ENCODE results near the gene CARMIL1.

The CARMIL1 gene

DNA sequence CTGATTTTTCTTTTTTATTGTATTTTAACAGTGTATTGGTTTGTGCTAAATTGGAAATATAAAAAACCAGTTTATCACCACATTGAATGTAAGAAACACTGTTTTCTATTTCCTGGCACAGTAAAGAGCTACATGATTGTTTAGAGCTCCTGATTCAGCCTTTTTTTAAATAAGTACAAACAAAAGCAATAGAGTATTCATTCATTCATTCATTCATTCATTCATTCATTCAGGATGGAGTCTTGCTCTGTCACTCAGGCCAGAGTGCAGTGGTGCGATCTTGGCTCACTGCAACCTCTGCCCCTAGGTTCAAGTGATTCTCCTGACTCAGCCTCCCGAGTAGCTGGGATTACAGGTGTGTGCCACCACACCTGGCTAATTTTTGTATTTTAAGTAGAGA lies 276.0 kb downstream of the CARMIL1 start:
- TF ChIP-seq GATA2 (IDR thresholded peaks at IDR 0.05; ENCODE audit: low read depth, low read length) (no peak), GATA3 (IDR thresholded peaks at IDR 0.05; ENCODE audit: low read depth, low read length) (no peak)

GRCh38 chr6:25556516-25556915 lies 277.3 kb downstream of the CARMIL1 start:
- TF ChIP-seq GATA3 (IDR thresholded peaks at IDR 0.05; ENCODE audit: low read depth, low read length): no peak
- no peak for TF ChIP-seq GATA2 (IDR thresholded peaks at IDR 0.05; ENCODE audit: low read depth, low read length)

- TF ChIP-seq GATA2 (IDR thresholded peaks at IDR 0.05; ENCODE audit: low read depth, low read length) (no peak), GATA3 (IDR thresholded peaks at IDR 0.05; ENCODE audit: low read depth, low read length) (no peak)
Measured at GRCh38 chr6:25558155-25558817, 279.1 kb downstream of the CARMIL1 start.

DNA sequence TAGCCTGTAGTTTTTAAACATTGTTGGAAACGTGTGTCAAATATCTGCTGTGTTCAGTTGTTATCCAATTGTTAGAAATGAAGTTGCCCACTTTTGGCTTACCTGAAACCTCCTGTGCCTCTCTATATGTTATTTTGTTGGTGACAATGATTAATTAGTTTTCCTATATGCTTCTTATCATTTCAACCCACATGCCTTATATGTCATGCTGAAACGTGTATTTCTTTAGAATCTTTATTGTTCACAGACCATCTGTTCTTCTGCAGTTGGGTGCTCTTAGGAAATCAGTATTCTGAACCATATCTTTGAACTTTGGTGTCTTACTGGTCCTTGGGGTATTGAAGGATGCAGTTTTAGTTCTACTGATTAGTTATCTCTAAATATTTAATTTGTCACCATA lies 281.7 kb downstream of the CARMIL1 start:
- no peak for TF ChIP-seq GATA3 (IDR thresholded peaks at IDR 0.05; ENCODE audit: low read depth, low read length)
- no peak for TF ChIP-seq GATA2 (IDR thresholded peaks at IDR 0.05; ENCODE audit: low read depth, low read length)

DNA sequence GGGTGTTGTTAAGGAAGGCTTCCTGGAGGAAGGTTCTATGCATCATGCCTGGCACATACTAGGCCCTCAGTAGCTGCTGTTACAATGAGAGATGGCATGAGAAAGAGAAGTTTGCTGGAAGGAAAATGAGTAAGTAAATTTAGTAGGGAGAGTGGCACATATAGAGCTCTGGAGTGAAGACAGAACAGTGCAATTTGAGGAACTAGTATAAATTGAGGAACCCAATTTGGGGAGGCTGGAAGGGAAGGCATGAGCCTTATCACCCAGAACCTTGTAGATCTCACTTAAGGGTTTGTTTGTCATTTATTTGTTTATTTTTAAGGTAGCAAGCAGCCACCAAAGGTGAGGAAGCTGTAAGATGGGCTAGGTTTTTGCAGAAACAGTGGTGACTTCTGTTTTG lies 285.8 kb downstream of the CARMIL1 start:
- TF ChIP-seq GATA3 (IDR thresholded peaks at IDR 0.05; ENCODE audit: low read depth, low read length) (no peak), GATA2 (IDR thresholded peaks at IDR 0.05; ENCODE audit: low read depth, low read length) (no peak)

- TF ChIP-seq GATA3 (IDR thresholded peaks at IDR 0.05; ENCODE audit: low read depth, low read length) (no peak), GATA2 (IDR thresholded peaks at IDR 0.05; ENCODE audit: low read depth, low read length) (no peak)
Measured at GRCh38 chr6:25570578-25570977, 291.4 kb downstream of the CARMIL1 start.

GRCh38 chr6:25576919-25577318 lies 297.7 kb downstream of the CARMIL1 start:
- TF ChIP-seq GATA3 (IDR thresholded peaks at IDR 0.05; ENCODE audit: low read depth, low read length): no peak
- TF ChIP-seq GATA2 (IDR thresholded peaks at IDR 0.05; ENCODE audit: low read depth, low read length): no peak

- TF ChIP-seq GATA3 (IDR thresholded peaks at IDR 0.05; ENCODE audit: low read depth, low read length) (no peak), GATA2 (IDR thresholded peaks at IDR 0.05; ENCODE audit: low read depth, low read length) (no peak)
Measured at GRCh38 chr6:25578538-25578937, 299.4 kb downstream of the CARMIL1 start.

GRCh38 chr6:25579391-25579883 lies 300.3 kb downstream of the CARMIL1 start:
- TF ChIP-seq GATA2 (IDR thresholded peaks at IDR 0.05; ENCODE audit: low read depth, low read length) (no peak), GATA3 (IDR thresholded peaks at IDR 0.05; ENCODE audit: low read depth, low read length) (no peak)

DNA sequence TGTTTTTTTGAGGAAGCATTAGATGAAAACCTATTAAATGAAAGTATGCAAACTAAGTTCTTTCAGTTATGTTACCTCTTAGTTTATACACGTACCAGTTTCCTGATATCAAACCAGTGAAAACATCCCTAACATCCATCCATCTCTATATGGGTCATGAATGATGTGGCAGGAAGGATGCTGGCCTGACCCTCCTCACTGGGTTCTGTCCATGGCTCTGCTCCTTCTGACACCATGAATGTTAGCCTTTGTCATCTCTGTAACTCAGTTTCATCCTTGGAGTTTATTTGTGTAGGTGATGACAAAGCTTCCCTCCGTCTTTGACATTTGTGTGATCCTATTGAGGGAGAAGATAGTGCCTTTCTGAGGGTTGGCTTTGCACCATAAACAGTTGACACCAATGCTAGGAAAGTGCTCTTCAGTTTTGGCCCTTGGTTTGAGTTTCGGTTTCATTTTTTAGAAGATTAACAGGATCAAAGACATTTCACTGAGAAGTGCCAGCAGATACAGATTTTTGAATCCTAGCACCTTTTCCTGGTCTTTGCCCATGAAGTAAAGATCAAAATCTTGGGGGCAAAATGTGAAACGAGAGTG lies 300.8 kb downstream of the CARMIL1 start:
- TF ChIP-seq GATA3 (IDR thresholded peaks at IDR 0.05; ENCODE audit: low read depth, low read length) (no peak), GATA2 (IDR thresholded peaks at IDR 0.05; ENCODE audit: low read depth, low read length) (no peak)

GRCh38 chr6:25582101-25582500 lies 302.9 kb downstream of the CARMIL1 start:
- TF ChIP-seq GATA3 (IDR thresholded peaks at IDR 0.05; ENCODE audit: low read depth, low read length) (no peak), GATA2 (IDR thresholded peaks at IDR 0.05; ENCODE audit: low read depth, low read length) (no peak)

- TF ChIP-seq GATA2 (IDR thresholded peaks at IDR 0.05; ENCODE audit: low read depth, low read length) (no peak), GATA3 (IDR thresholded peaks at IDR 0.05; ENCODE audit: low read depth, low read length) (no peak)
Measured at GRCh38 chr6:25583099-25583498, 303.9 kb downstream of the CARMIL1 start.

GRCh38 chr6:25583906-25584305 lies 304.7 kb downstream of the CARMIL1 start:
- TF ChIP-seq GATA2 (IDR thresholded peaks at IDR 0.05; ENCODE audit: low read depth, low read length) (no peak), GATA3 (IDR thresholded peaks at IDR 0.05; ENCODE audit: low read depth, low read length) (no peak)

- no peak for TF ChIP-seq GATA3 (IDR thresholded peaks at IDR 0.05; ENCODE audit: low read depth, low read length)
- no peak for TF ChIP-seq GATA2 (IDR thresholded peaks at IDR 0.05; ENCODE audit: low read depth, low read length)
Measured at GRCh38 chr6:25585225-25585624, 306.1 kb downstream of the CARMIL1 start.

DNA sequence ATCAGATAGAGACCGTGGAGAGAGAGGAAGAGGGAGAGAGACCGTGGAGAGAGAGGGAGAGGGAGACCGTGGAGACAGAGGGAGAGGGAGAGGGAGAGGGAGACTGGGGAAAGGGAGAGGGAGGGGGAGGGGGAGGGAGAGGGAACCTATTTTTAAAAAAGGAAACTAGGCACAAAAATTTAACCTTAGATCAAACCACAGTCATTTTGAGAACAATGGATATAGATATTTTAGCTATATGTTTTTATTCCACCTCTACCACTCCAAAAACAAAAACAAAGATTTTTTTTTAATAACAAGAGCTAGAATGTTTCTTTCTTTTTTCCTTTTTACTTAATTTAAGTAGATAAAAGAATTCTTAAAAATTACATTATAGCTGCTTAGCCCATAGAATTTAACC lies 307.8 kb downstream of the CARMIL1 start:
- TF ChIP-seq GATA2 (IDR thresholded peaks at IDR 0.05; ENCODE audit: low read depth, low read length) (no peak), GATA3 (IDR thresholded peaks at IDR 0.05; ENCODE audit: low read depth, low read length) (no peak)

Measured in SH-SY5Y (cell line).